Stimulated activated CD4-positive, alpha-beta T cell treated with anti-CD3 and anti-CD28 coated beads, Interleukin-2, amount 100 ng/mL, for 4 hours (primary cell): ENCODE results near the gene PPP1R16B.
A peak's percentile ranks its signal among the peaks of the same experiment; 100 is the strongest.
"Not testable (repeated sequence)": the region's sequence is repeated elsewhere in the genome, so short reads cannot be mapped to it uniquely, and the experiment has no call there.

Source experiments
- DNase-seq: peaks from one replicate; pipeline ENCODE4 v3.0.0-alpha.2; 2020; ENCODE audit warnings: low read depth

Gene PPP1R16B

GRCh38 chr20:38853759-38854158 is 48.3 kb downstream of the PPP1R16B start:
- DNase-seq, result no peak

GRCh38 chr20:38854654-38855066 is 49.2 kb downstream of the PPP1R16B start:
- DNase-seq, result no peak

- DNase-seq, result no peak
These were observed 49.9 kb downstream of the PPP1R16B start for GRCh38 chr20:38855356-38855755.

DNA sequence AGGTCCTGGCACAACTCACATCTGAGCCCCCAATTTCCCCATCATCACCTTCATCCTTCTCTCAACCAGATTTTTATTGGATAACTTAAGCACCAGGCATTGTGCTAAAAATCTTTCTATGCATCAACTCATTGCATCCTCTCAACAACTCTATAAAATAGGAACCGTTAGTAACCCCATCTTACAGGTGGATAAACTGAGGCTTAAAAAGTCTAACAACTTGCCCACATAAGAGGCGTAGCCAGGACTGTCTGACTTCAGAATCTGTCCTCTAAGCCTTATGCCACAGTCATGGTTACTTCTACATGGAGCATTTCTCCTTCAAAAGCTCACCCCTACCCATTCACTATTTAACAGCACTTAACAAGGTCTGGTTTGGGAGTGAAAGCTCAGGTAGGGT is 51.1 kb downstream of the PPP1R16B start:
- no peak for DNase-seq

DNA sequence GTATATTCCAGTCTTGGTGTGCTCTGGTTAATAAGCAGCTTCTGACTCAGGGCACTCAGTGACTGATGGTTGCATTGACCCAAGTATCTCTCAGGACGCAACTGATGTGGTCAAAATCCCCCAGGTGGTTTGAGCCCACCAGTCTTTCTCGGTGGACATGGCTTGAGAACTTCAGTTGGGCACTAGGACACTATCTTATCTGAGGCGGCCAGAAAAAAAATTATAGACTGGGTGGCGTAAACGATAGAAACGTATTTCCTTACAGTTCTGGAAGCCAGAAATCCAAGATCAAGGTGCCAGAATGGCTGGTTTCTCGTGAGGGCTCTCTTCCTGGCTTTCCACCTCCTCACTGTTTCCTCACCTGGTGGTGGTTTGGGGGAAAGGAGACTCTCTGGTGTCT is 52.2 kb downstream of the PPP1R16B start:
- DNase-seq, result no peak

DNA sequence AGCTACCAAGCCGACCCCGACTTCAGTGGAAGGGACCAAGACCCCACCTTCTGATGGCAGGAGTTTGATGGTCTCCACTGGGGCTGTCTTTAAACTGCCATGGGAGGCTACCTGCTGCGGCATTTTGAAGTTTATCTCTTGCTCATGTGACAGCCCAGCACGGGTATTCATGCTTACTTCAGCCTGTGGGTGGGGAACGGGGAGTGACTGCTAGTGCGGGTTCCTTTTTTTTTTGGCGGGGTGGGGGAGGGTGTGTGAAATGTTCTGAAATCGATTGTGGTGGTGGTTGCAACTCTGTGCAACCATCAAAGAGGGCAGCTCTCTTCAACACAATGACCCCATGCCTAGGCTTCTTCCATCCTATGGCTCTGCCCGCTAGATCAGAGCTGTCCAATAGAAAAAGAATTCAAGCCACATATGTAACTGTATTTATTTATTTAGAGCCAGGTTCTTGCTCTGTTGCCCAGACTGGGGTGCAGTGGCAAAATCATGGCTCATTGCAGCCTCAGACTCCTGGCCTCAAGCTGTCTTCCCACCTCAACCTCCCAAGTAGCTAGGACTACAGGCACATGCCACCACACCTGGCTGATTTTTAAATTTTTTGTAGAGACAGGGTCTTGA is 53.7 kb downstream of the PPP1R16B start:
- DNase-seq, result peak; percentile 44

- DNase-seq, result not testable (repeated sequence)
These were observed 54.4 kb downstream of the PPP1R16B start for GRCh38 chr20:38859857-38860256.

- no peak for DNase-seq
These were observed 55.5 kb downstream of the PPP1R16B start for GRCh38 chr20:38861071-38861401.

DNA sequence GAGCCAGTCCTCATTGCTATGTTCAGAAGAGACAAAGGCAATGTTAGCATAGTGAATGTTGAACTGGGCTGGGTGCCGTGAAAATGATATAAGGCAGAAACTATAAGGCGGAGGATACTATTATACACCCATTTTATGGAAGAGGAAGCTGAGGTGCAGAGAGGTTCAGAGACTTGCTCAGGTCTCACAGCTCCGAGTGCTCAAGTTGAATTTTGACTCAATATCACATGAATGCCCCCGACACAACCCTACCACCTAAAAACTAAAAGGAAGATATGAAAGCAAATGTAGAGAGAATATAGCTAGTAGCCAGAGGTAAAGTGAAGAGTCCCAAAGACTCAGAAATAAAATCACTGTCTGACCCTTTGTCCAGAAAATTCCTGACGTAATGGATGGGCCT is 56.7 kb downstream of the PPP1R16B start:
- DNase-seq, result no peak

DNA sequence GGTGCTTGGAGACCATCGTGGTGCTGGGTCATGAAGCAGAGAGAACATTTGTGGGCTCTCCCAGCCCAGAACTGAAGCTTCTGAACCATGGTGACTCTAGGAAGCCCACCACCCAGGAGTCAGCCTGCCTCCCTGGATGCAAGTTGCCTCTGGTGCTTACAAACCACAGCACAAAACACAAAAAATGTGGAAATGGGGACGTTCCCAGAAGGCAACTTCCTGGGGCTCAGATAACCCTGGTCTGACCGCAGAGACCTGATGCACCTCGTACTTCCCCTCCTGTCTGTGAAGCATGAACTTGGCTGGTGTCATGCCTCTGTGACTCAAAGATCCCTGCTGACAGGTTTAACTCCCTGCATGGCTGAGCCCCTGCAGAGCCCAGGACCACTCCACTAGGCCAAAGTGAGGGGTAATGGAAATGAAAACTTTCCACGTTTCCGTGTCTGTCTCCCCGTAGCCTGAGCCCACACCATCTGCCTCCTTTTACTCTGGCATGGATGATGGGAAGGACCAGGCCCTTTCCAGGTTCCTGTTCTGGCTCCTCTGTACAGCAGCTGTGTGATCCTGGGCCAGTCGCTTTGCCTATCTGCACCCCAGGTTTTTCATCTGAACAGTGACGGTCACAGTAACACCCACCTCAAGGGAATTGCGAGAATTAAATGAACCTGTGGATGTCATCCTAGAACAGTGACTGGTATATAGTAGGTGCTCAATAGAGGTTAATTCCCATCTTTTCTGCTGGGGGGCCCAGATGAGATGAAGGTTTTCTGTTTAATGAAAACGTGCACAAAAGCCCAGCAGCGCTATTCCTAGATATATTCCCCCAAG is 57.7 kb downstream of the PPP1R16B start:
- no peak for DNase-seq

DNA sequence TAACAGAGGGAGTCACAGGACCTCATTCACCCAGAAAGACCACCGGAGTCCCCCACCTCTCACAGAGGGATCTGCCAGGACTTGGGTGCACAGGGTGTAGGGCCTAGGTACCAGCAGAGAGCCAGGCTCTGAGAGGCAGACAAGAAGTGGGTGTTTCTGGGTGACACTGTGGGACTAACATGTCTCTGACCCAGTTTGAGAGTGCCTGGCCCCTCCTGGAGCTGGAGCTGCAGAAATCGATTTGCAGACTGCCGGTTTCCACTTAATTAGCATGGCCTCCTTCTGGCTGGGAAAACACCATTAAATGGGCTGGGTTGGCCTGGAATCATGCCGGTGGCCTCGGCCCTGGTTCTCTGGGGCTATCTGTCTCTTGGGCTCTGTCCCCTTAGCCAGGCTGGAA is 59.2 kb downstream of the PPP1R16B start:
- no peak for DNase-seq

DNA sequence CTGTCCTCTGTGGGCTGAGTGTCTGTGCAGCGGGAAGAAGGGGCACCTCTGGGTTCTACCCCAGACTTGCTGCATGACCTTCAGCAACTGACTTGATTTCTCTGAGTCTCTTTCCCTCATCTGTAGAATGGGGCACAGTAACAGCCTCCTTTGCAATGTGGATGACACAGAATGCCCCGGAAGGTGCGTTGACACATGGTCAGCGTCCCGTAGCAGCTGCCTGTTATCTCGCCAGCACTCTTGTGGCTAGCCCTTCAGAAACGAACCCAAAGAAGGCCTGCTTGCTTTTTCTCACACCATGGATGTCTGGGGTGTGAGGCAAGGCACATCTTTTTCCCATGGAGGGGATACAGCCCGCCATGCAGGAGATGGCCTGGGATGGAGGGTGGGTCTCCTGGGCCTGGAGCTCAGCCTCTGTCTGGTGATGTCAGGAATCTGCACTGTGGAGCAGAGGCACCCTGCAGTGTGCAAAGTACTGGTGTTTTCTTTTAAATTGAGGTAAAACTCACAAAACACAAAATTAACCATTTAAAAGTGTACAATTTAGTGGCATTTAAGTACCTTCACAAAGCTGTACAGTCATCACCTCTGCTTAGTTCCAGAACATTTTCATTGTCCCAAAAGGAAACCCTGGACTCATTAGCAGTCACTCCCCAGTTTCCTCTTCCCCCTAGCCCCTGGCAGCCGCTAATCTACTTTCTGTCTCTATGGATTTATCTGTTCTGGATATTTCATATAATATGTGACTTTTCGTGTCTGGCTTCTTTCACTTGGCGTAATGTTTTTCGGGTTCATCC is 61.0 kb downstream of the PPP1R16B start:
- no peak for DNase-seq

GRCh38 chr20:38867062-38867359 is 61.5 kb downstream of the PPP1R16B start:
- no peak for DNase-seq

- DNase-seq, result peak; percentile 31
These were observed 65.4 kb downstream of the PPP1R16B start for GRCh38 chr20:38870733-38871559.

DNA sequence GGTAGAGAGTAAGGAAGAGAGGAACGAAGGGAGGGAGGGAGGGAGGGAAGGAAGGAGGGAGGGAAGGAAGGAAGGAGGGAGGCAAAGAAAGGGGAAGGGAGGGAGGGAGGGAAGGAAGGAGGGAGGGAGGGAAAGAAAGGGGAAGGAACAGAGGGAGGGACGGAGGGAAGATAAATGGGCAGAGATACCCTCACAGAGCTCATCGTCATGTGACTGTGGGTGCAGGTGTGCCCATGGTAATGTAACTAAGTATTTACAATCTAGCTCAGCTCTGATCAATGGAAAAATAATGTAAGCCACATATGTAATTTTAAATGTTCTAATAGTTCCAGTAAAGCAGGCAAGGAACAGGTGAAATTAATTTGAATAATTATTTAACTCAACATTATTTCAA is 66.1 kb downstream of the PPP1R16B start:
- DNase-seq, result no peak

DNA sequence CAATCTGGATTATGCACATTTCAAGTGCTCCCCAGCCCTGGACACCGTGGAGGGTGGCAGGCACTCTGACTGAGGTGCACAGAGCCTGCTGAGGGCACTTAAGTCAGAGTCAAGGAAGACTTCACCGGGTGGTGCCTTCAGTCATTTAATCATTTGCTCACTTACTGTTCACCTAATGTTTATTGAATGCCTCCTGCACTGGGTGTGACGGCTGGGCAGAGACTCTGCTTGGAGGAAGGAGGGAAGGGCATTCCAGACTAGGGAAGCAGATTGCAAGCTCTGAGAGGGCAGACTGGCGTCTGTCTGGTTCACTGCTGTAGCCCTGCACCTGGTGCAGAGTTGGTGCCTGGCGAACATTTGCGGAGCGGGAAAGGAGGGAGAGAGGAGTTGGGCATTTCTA is 66.5 kb downstream of the PPP1R16B start:
- DNase-seq, result no peak

- no peak for DNase-seq
These were observed 67.1 kb downstream of the PPP1R16B start for GRCh38 chr20:38872491-38873049.

DNA sequence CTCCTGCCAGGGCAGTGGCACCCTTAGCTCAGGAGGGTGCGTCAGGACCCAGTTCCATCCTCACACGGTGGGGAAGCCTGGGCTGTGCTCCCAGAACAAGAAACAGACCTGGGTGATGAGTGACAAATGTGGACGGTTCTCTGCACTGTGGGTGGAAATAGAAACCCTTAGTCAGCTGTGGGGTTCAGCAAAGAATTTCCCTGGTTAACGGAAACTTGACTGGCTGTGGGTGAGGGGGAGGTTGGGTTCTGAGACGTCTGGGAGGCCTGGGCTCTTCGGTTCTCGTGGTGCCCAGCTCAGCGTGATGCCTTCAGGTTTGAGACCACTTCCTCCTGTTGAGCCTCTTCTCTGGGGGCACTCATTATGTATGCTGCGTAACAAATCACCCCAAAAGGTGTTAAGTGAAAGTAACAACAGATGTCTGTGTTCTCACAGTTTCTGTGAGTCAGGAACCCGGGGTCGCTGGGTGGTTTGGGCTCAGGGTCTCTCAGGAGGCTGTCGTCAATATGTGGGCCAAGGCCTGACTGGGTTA is 67.6 kb downstream of the PPP1R16B start:
- DNase-seq, result peak; percentile 82

GRCh38 chr20:38874460-38875174 is 69.1 kb downstream of the PPP1R16B start:
- DNase-seq, result no peak

GRCh38 chr20:38875175-38875993 is 69.9 kb downstream of the PPP1R16B start:
- DNase-seq, result peak; percentile 20
